Caco-2 (cell line): ENCODE results near the gene SFMBT1. TPM values are rescaled to one million over a fixed set of nuclear protein-coding genes. Genes with fewer than 3 reads are reported as not detected.
"Not testable (repeated sequence)": the region's sequence is repeated elsewhere in the genome, so short reads cannot be mapped to it uniquely, and the experiment has no call there.

Source experiments
- BruUV-seq: library from RNA; stranded (reverse); fragments of 400-500 nt; replicated peaks from 2 replicates; lab custom pipeline; 2021; lab: Mats Ljungman, UMichigan
- CTCF ChIA-PET: fragments of 300-600 bp; sonication (Branson Sonifier 250); formaldehyde crosslinking; loops from one replicate; lab custom pipeline; 2022; ENCODE audit warnings: antibody characterized with exemption; lab: Charles Lee
- POLR2A ChIA-PET: fragments of 300-600 bp; sonication (Branson Sonifier 250); formaldehyde crosslinking; loops from one replicate; lab custom pipeline; 2022; ENCODE audit warnings: antibody characterized with exemption; lab: Charles Lee
- DNase-seq, 2 experiments: peaks; one replicate each; pipeline versions ENCODE4 v3.0.0 to v3.0.0-alpha.2; 2020 to 2022
- H3K27me3 ChIP-seq: replicated peaks from 2 replicates; pipeline ENCODE4 v1.6.0; 2011; ENCODE audit warnings: low read length; ENCODE audit not compliant: control insufficient read depth, insufficient read depth
- H3K36me3 ChIP-seq: 2 replicates; pipeline ENCODE4 v1.5.1; 2011; ENCODE audit warnings: low read length; ENCODE audit not compliant: control insufficient read depth, insufficient read depth
- H3K4me1 ChIP-seq: fragments of 250-450 bp; sonication (Bioruptor Pico); 2 replicates; pipeline ENCODE4 v1.5.1; 2020; ENCODE audit warnings: mild to moderate bottlenecking
- H3K4me3 ChIP-seq: 2 replicates; pipeline ENCODE4 v1.5.1; 2011; ENCODE audit warnings: low read depth, mild to moderate bottlenecking, control low read depth, low read length
- H3K9me3 ChIP-seq: fragments of 250-450 bp; sonication (Bioruptor Pico); 2 replicates; pipeline ENCODE4 v1.5.1; 2020; ENCODE audit warnings: mild to moderate bottlenecking, moderate library complexity
- H3K27ac Mint-ChIP-seq: one replicate; pipeline ENCODE4 v1.8.0; 2022; ENCODE audit warnings: mixed read lengths; ENCODE audit not compliant: unreplicated experiment
- H3K27me3 Mint-ChIP-seq: one replicate; pipeline ENCODE4 v1.8.0; 2022; ENCODE audit warnings: mixed read lengths; ENCODE audit not compliant: insufficient read depth, unreplicated experiment
- H3K36me3 Mint-ChIP-seq: one replicate; pipeline ENCODE4 v1.8.0; 2022; ENCODE audit warnings: mild to moderate bottlenecking, mixed read lengths; ENCODE audit not compliant: insufficient read depth, unreplicated experiment
- H3K4me1 Mint-ChIP-seq: one replicate; pipeline ENCODE4 v1.8.0; 2022; ENCODE audit warnings: low read depth, mixed read lengths; ENCODE audit not compliant: unreplicated experiment
- H3K4me3 Mint-ChIP-seq: one replicate; pipeline ENCODE4 v1.8.0; 2022; ENCODE audit warnings: mild to moderate bottlenecking, moderate library complexity, mixed read lengths; ENCODE audit not compliant: unreplicated experiment
- H3K9me3 Mint-ChIP-seq: one replicate; pipeline ENCODE4 v1.8.0; 2022; ENCODE audit warnings: mixed read lengths; ENCODE audit not compliant: unreplicated experiment
- intact Hi-C: fragments of 100-400 bp; cut with micrococcal nuclease; formaldehyde crosslinking; loops from one replicate; pipeline ENCODE4 v1.10.0; 2022; ENCODE audit not compliant: unreplicated experiment
- total RNA-seq: library from RNA; stranded (reverse); gene quantifications from 2 replicates; pipeline ENCODE4 v1.2.3, GENCODE V29; 2022
- TF ChIP-seq, protein P1 (sequence below), 2 experiments: fragments of 200-600 bp in 1 of 2; IDR thresholded peaks; 1 replicate in 1 of 2; 2 replicates in 1 of 2; pipeline versions ENCODE4 v1.5.1 to v1.8.0; 2011 to 2022; ENCODE audit warnings: antibody characterized with exemption in 1 of 2, control low read depth in 1 of 2, inconsistent platforms in 1 of 2, low read depth in 1 of 2, low read length in 1 of 2, mild to moderate bottlenecking in 1 of 2, moderate library complexity in 1 of 2; ENCODE audit not compliant: insufficient read depth in 1 of 2, severe bottlenecking in 1 of 2, unreplicated experiment in 1 of 2

SFMBT1 gene
- total RNA-seq, 1 experiment from 2014 or later, result 45.3 TPM

GRCh38 chr3:53062905-53063304 lies 17.0 kb upstream of the SFMBT1 start:
- Mint-ChIP-seq H3K4me3 (no peak overlapping the region), H3K9me3 (no peaks in the 10 kb centered on the region), H3K27me3 (peaks cover 8% of the 10 kb centered on the region), H3K27ac (no peak overlapping the region), H3K36me3 (no peaks in the 10 kb centered on the region), H3K4me1 (no peaks in the 10 kb centered on the region)
- CTCF ChIA-PET, result no interaction called here
- Histone ChIP-seq H3K36me3 (no peaks in the 10 kb centered on the region), H3K4me3 (no peak overlapping the region), H3K9me3 (no peaks in the 10 kb centered on the region), H3K27me3 (no peaks in the 10 kb centered on the region), H3K4me1 (no peaks in the 10 kb centered on the region)
- TF ChIP-seq, protein P1, sequence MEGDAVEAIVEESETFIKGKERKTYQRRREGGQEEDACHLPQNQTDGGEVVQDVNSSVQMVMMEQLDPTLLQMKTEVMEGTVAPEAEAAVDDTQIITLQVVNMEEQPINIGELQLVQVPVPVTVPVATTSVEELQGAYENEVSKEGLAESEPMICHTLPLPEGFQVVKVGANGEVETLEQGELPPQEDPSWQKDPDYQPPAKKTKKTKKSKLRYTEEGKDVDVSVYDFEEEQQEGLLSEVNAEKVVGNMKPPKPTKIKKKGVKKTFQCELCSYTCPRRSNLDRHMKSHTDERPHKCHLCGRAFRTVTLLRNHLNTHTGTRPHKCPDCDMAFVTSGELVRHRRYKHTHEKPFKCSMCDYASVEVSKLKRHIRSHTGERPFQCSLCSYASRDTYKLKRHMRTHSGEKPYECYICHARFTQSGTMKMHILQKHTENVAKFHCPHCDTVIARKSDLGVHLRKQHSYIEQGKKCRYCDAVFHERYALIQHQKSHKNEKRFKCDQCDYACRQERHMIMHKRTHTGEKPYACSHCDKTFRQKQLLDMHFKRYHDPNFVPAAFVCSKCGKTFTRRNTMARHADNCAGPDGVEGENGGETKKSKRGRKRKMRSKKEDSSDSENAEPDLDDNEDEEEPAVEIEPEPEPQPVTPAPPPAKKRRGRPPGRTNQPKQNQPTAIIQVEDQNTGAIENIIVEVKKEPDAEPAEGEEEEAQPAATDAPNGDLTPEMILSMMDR (IDR thresholded peaks at IDR 0.05; ENCODE audit: insufficient read depth in 1 of 2, low read depth in 1 of 2, low read length in 1 of 2, severe bottlenecking in 1 of 2, unreplicated experiment in 1 of 2), result no peak
- POLR2A ChIA-PET, result no interaction called here
- intact Hi-C loops, result no loop called here
- no TSS peak for BruUV-seq
- DNase-seq, result no peak

DNA sequence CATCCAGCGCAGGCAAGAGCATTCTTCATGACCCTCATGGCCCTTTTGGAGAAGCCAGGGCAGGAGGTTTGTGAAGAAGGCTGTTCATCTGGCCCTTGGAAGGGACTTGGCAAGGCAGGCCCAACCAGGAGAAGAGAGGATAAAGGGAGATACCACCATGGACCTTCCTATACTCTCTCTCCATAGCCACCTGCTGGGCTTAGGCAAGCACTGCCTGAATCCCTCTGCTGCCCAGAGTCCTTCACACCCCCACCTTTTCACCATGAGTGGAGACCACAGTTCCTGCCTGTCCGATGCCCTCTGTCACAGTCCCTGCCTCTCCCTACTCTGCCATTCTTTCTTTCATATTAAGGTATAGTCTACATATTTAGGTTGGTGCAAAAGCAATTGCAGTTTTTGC lies 10.6 kb upstream of the SFMBT1 start:
- intact Hi-C loops, result no loop called here
- POLR2A ChIA-PET, result no interaction called here
- H3K4me1 ChIP-seq, result no peaks in the 10 kb centered on the region
- no peaks in the 10 kb centered on the region for H3K36me3 ChIP-seq
- H3K9me3 ChIP-seq, result no peaks in the 10 kb centered on the region
- TF ChIP-seq, protein P1 (IDR thresholded peaks at IDR 0.05; ENCODE audit: insufficient read depth in 1 of 2, low read depth in 1 of 2, low read length in 1 of 2, severe bottlenecking in 1 of 2, unreplicated experiment in 1 of 2), result peak; percentile 52 to 75
- no peaks in the 10 kb centered on the region for H3K27me3 ChIP-seq
- no peak overlapping the region for H3K27ac Mint-ChIP-seq
- H3K4me3 ChIP-seq, result no peak overlapping the region
- CTCF ChIA-PET, result no interaction called here
- H3K4me3 Mint-ChIP-seq, result no peak overlapping the region
- no peaks in the 10 kb centered on the region for H3K27me3 Mint-ChIP-seq
- no peaks in the 10 kb centered on the region for H3K9me3 Mint-ChIP-seq
- H3K36me3 Mint-ChIP-seq, result no peaks in the 10 kb centered on the region
- peak; percentile 59 to 61 for DNase-seq
- H3K4me1 Mint-ChIP-seq, result no peaks in the 10 kb centered on the region
- no TSS peak for BruUV-seq

GRCh38 chr3:53054233-53054632 lies 8.4 kb upstream of the SFMBT1 start:
- H3K36me3 Mint-ChIP-seq, CTCF ChIA-PET, intact Hi-C loops, H3K27me3 ChIP-seq, H3K4me1 Mint-ChIP-seq, H3K4me1 ChIP-seq, H3K27ac Mint-ChIP-seq, H3K4me3 Mint-ChIP-seq, BruUV-seq, DNase-seq, H3K9me3 Mint-ChIP-seq, H3K36me3 ChIP-seq, H3K27me3 Mint-ChIP-seq, H3K4me3 ChIP-seq, H3K9me3 ChIP-seq: not testable (repeated sequence)
- POLR2A ChIA-PET, result interaction anchor here (0.7 kb wide), 1 partner anchor 71 kb away, joined by 6 read pairs; no protein-coding TSS in a partner anchor

GRCh38 chr3:53051929-53052328 lies 6.1 kb upstream of the SFMBT1 start:
- no TSS peak for BruUV-seq
- no peak overlapping the region for H3K4me3 ChIP-seq
- Mint-ChIP-seq H3K9me3 (no peaks in the 10 kb centered on the region), H3K4me3 (no peak overlapping the region), H3K27ac (no peak overlapping the region), H3K36me3 (peaks cover 6% of the 10 kb centered on the region), H3K4me1 (no peaks in the 10 kb centered on the region), H3K27me3 (no peaks in the 10 kb centered on the region)
- CTCF ChIA-PET, result no interaction called here
- H3K36me3 ChIP-seq, result no peaks in the 10 kb centered on the region
- POLR2A ChIA-PET, result interaction anchor here (0.7 kb wide), 1 partner anchor 16 kb away, joined by 3 read pairs; no protein-coding TSS in a partner anchor
- intact Hi-C loops, result no loop called here
- no peak for DNase-seq
- H3K27me3 ChIP-seq, result no peaks in the 10 kb centered on the region
- H3K9me3 ChIP-seq, result no peaks in the 10 kb centered on the region
- H3K4me1 ChIP-seq, result no peaks in the 10 kb centered on the region
- TF ChIP-seq, protein P1 (IDR thresholded peaks at IDR 0.05; ENCODE audit: insufficient read depth in 1 of 2, low read depth in 1 of 2, low read length in 1 of 2, severe bottlenecking in 1 of 2, unreplicated experiment in 1 of 2), result no peak
